Esophagus squamous epithelium (tissue), 4 donors: Measurements from ENCODE around the gene PPY.

Experiments
- POLR2A ChIP-seq, 4 donors: fragments of 450-650 bp; IDR thresholded peaks; one replicate each; pipeline ENCODE4 v1.6.1; 2017; ENCODE audit warnings: antibody characterized with exemption in 4 of 4, mild to moderate bottlenecking in 4 of 4, moderate library complexity in 3 of 4
- TF ChIP-seq, protein P1 (sequence below), 6 experiments: fragments of 450-650 bp in 4 of 6; fragments of 200-600 bp in 2 of 6; sonication (generic) in 2 of 6; IDR thresholded peaks; one replicate each; pipeline ENCODE4 v1.5.1; 2016 to 2019; ENCODE audit warnings: antibody characterized with exemption in 6 of 6, mild to moderate bottlenecking in 4 of 6, moderate library complexity in 4 of 6

DNA sequence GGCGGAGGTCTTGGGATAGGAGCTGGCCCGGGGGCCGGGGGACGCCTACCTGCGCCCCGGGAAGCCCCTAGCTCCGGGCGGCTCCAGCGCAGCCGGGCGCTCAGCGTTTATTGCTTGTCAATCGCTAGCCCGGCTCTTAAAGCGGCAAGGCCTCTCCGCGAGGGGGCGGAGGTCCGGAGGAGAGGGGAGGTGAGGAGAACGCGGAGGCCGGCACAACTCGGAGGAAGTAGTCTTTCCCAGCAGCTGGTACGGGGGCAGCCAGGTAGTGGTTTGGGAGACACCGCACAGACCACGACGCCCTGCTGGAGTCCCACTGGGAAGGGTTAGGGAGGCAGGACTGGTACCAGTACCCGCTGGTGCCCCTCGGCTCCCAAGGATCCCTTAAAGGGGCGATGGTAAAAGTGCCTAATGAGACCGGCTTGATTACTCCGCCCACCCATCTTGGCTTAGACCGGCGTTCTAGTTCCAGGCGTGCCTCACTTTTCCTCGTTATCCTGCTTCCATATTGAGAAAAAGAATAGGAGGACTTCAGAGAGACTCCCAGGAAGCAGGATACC is 34.8 kb downstream of the PPY start, which contains the start of gene MPP2:
- peak in 2 of 4 donors; percentile 42 to 47 for TF ChIP-seq POLR2A (IDR thresholded peaks at IDR 0.05)
- TF ChIP-seq, protein P1, sequence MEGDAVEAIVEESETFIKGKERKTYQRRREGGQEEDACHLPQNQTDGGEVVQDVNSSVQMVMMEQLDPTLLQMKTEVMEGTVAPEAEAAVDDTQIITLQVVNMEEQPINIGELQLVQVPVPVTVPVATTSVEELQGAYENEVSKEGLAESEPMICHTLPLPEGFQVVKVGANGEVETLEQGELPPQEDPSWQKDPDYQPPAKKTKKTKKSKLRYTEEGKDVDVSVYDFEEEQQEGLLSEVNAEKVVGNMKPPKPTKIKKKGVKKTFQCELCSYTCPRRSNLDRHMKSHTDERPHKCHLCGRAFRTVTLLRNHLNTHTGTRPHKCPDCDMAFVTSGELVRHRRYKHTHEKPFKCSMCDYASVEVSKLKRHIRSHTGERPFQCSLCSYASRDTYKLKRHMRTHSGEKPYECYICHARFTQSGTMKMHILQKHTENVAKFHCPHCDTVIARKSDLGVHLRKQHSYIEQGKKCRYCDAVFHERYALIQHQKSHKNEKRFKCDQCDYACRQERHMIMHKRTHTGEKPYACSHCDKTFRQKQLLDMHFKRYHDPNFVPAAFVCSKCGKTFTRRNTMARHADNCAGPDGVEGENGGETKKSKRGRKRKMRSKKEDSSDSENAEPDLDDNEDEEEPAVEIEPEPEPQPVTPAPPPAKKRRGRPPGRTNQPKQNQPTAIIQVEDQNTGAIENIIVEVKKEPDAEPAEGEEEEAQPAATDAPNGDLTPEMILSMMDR (IDR thresholded peaks at IDR 0.05), result peak in 2 of 6 experiments; percentile 25 to 38
